ENCODE data around the gene GSTA2.

DNA sequence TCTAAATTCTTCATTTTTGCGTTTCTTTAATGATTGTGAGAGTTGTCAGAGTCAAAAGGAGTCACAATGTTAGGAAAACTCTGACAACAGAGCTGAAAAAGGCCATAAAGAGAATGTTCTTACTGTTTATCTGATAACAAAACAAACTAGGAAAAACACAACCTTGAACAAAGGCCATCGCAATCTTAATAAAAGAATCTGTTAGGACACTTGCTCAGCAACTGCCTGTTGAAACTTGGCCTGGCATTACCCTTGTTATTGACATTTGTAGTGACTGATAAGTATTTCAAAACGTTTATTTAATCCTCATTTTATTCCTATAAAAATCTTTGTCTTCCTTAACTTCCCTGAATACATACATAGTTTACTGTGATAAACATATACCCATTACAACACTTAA, 24.6 kb upstream of the GSTA2 start:
- TF ChIP-seq EZH2 (IDR thresholded peaks at IDR 0.05) (no peak), EZH2phosphoT487 (IDR thresholded peaks at IDR 0.05) (no peak)
- TF ChIP-seq, protein P1, sequence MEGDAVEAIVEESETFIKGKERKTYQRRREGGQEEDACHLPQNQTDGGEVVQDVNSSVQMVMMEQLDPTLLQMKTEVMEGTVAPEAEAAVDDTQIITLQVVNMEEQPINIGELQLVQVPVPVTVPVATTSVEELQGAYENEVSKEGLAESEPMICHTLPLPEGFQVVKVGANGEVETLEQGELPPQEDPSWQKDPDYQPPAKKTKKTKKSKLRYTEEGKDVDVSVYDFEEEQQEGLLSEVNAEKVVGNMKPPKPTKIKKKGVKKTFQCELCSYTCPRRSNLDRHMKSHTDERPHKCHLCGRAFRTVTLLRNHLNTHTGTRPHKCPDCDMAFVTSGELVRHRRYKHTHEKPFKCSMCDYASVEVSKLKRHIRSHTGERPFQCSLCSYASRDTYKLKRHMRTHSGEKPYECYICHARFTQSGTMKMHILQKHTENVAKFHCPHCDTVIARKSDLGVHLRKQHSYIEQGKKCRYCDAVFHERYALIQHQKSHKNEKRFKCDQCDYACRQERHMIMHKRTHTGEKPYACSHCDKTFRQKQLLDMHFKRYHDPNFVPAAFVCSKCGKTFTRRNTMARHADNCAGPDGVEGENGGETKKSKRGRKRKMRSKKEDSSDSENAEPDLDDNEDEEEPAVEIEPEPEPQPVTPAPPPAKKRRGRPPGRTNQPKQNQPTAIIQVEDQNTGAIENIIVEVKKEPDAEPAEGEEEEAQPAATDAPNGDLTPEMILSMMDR (IDR thresholded peaks at IDR 0.05): no peak

Measured in neural progenitor cell (in vitro differentiated cells).